ENCODE data around the gene IDUA.
"Not testable (repeated sequence)": the region's sequence is repeated elsewhere in the genome, so short reads cannot be mapped to it uniquely, and the experiment has no call there.

DNA sequence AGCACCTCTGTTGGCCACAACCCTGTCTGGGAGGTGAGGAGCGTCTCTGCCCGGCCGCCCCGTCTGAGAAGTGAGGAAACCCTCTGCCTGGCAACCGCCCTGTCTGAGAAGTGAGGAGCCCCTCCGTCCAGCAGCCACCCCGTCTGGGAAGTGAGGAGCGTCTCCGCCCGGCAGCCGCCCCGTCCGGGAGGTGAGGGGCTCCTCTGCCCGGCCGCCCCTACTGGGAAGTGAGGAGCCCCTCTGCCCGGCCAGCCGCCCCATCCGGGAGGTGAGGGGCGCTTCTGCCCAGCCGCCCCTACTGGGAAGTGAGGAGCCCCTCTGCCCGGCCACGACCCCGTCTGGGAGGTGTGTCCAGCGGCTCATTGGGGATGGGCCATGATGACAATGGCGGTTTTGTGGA lies 10.8 kb upstream of the IDUA start:
- TF ChIP-seq POLR2AphosphoS5 (IDR thresholded peaks at IDR 0.05), result not testable (repeated sequence)
- TF ChIP-seq, protein P1, sequence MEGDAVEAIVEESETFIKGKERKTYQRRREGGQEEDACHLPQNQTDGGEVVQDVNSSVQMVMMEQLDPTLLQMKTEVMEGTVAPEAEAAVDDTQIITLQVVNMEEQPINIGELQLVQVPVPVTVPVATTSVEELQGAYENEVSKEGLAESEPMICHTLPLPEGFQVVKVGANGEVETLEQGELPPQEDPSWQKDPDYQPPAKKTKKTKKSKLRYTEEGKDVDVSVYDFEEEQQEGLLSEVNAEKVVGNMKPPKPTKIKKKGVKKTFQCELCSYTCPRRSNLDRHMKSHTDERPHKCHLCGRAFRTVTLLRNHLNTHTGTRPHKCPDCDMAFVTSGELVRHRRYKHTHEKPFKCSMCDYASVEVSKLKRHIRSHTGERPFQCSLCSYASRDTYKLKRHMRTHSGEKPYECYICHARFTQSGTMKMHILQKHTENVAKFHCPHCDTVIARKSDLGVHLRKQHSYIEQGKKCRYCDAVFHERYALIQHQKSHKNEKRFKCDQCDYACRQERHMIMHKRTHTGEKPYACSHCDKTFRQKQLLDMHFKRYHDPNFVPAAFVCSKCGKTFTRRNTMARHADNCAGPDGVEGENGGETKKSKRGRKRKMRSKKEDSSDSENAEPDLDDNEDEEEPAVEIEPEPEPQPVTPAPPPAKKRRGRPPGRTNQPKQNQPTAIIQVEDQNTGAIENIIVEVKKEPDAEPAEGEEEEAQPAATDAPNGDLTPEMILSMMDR (IDR thresholded peaks at IDR 0.05), result not testable (repeated sequence)
